Liver (tissue), 9 donors: ENCODE data around the gene ZMYND8. TPM values are rescaled to one million over a fixed set of nuclear protein-coding genes. Genes with fewer than 3 reads are reported as not detected.

ENCODE experiments used
- DNase-seq: peaks from one replicate; pipeline ENCODE4 v3.0.0-alpha.2; 2017; ENCODE audit warnings: low spot score
- H3K27ac ChIP-seq, 2 donors: one replicate each; pipeline ENCODE4 v1.7.0; 2013; ENCODE audit warnings: inconsistent platforms in 2 of 2, low read length in 2 of 2, control low read depth in 1 of 2, low read depth in 1 of 2, mild to moderate bottlenecking in 1 of 2
- H3K27me3 ChIP-seq, 4 donors: one replicate each; pipeline versions ENCODE4 v1.6.1 to v1.7.0; 2013; ENCODE audit warnings: low read length in 3 of 4, inconsistent platforms in 1 of 4, mild to moderate bottlenecking in 1 of 4, moderate library complexity in 1 of 4; ENCODE audit not compliant: control insufficient read depth in 4 of 4, insufficient read depth in 4 of 4
- H3K36me3 ChIP-seq, 4 donors: one replicate each; pipeline versions ENCODE4 v1.6.1 to v1.7.0; 2013; ENCODE audit warnings: low read length in 3 of 4, mild to moderate bottlenecking in 3 of 4, low read depth in 1 of 4, moderate library complexity in 1 of 4; ENCODE audit not compliant: control insufficient read depth in 4 of 4, insufficient read depth in 3 of 4
- H3K4me1 ChIP-seq, 4 donors: one replicate each; pipeline versions ENCODE4 v1.6.1 to v1.7.0; 2013; ENCODE audit warnings: low read length in 3 of 4, mild to moderate bottlenecking in 3 of 4, moderate library complexity in 1 of 4; ENCODE audit not compliant: control insufficient read depth in 4 of 4, insufficient read depth in 4 of 4
- H3K4me3 ChIP-seq, 3 donors: one replicate each; pipeline versions ENCODE4 v1.6.1 to v1.7.0; 2013; ENCODE audit warnings: low read length in 3 of 3, control low read depth in 1 of 3, low read depth in 1 of 3, mild to moderate bottlenecking in 1 of 3
- H3K9ac ChIP-seq, 2 donors: one replicate each; pipeline ENCODE4 v1.7.0; 2013; ENCODE audit warnings: low read length in 2 of 2, mild to moderate bottlenecking in 2 of 2, moderate library complexity in 2 of 2, control low read depth in 1 of 2, low read depth in 1 of 2
- H3K9me3 ChIP-seq, 4 donors: one replicate each; pipeline versions ENCODE4 v1.6.1 to v1.7.0; 2013; ENCODE audit warnings: low read length in 3 of 4; ENCODE audit not compliant: control insufficient read depth in 4 of 4
- GABPA ChIP-seq, 2 donors: IDR thresholded peaks in 1 of 2; conservative IDR thresholded peaks in 1 of 2; 2 replicates each; pipeline ENCODE4 v1.6.1; 2016; ENCODE audit warnings: antibody characterized with exemption in 2 of 2, mild to moderate bottlenecking in 1 of 2, moderate library complexity in 1 of 2
- HNF4A ChIP-seq, 2 donors: conservative IDR thresholded peaks; 2 replicates each; pipeline ENCODE4 v1.6.1; 2016; ENCODE audit warnings: antibody characterized with exemption in 2 of 2, mild to moderate bottlenecking in 2 of 2
- HNF4G ChIP-seq: IDR thresholded peaks from 2 replicates; pipeline ENCODE4 v1.6.1; 2016; ENCODE audit warnings: antibody characterized with exemption
- JUND ChIP-seq, 2 donors: IDR thresholded peaks; 2 replicates each; pipeline ENCODE4 v1.6.1; 2016; ENCODE audit warnings: antibody characterized with exemption in 2 of 2
- RAD21 ChIP-seq, 2 donors: IDR thresholded peaks; 2 replicates each; pipeline ENCODE4 v1.6.1; 2016; ENCODE audit warnings: antibody characterized with exemption in 2 of 2, mild to moderate bottlenecking in 2 of 2
- RXRA ChIP-seq, 2 donors: IDR thresholded peaks; 2 replicates each; pipeline ENCODE4 v1.6.1; 2017 to 2018; ENCODE audit warnings: antibody characterized with exemption in 2 of 2, mild to moderate bottlenecking in 1 of 2
- SP1 ChIP-seq: IDR thresholded peaks from 2 replicates; pipeline ENCODE4 v1.6.1; 2018; ENCODE audit warnings: antibody characterized with exemption, mild to moderate bottlenecking
- TAF1 ChIP-seq: conservative IDR thresholded peaks from 2 replicates; pipeline ENCODE4 v1.6.1; 2016; ENCODE audit warnings: antibody characterized with exemption, mild to moderate bottlenecking
- YY1 ChIP-seq: IDR thresholded peaks from 2 replicates; pipeline ENCODE4 v1.6.1; 2016; ENCODE audit warnings: antibody characterized with exemption, mild to moderate bottlenecking
- WGBS: extraction: QIAGEN DNeasy Blood & Tissue Kit; methylation state at CpG from one replicate; pipeline ENCODE4 v1.1.7; 2013; 5-methylcytosine and 5-hydroxymethylcytosine counted together
- polyA plus RNA-seq, 2 donors: library from polyadenylated mRNA; stranded (reverse) in 1 of 2; unstranded in 1 of 2; fragments of 200-250 nt in 1 of 2; fragments of >200 nt in 1 of 2; fragmentation: Nextera tagmentation in 1 of 2; extraction: Ambion mirVana in 1 of 2; gene quantifications; one replicate each; pipeline versions ENCODE4 v1.2.1 to v1.2.3, GENCODE V29; 2013 to 2015
- total RNA-seq, 2 donors: library from RNA; depleted of rRNA; stranded (reverse); fragments of >200 nt; gene quantifications; one replicate each; pipeline ENCODE4 v1.2.3, GENCODE V29; 2014
- TF ChIP-seq, protein P1 (sequence below): IDR thresholded peaks from 2 replicates; pipeline ENCODE4 v1.6.1; 2016; ENCODE audit warnings: antibody characterized with exemption
- TF ChIP-seq, protein P2 (sequence below): fragments of 150-350 bp; IDR thresholded peaks from 2 replicates; pipeline ENCODE4 v1.5.1; 2017; ENCODE audit warnings: improper control_type of control experiment, low read depth, low read length; ENCODE audit not compliant: missing input control
- TF ChIP-seq, protein P3 (sequence below): IDR thresholded peaks from 2 replicates; pipeline ENCODE4 v1.6.1; 2016; ENCODE audit warnings: antibody characterized with exemption, mild to moderate bottlenecking
- TF ChIP-seq, protein P4 (sequence below): IDR thresholded peaks from 2 replicates; pipeline ENCODE4 v1.6.1; 2016; ENCODE audit warnings: antibody characterized with exemption
- donor health status: healthy.
- donor health status: healthy.
- donor health status: healthy.
- donor health status: healthy.
- donor health status: healthy.

ZMYND8 gene
- total and polyA plus RNA-seq, 4 donors, result 3.3 to 23.5 (median 6.8) TPM

DNA sequence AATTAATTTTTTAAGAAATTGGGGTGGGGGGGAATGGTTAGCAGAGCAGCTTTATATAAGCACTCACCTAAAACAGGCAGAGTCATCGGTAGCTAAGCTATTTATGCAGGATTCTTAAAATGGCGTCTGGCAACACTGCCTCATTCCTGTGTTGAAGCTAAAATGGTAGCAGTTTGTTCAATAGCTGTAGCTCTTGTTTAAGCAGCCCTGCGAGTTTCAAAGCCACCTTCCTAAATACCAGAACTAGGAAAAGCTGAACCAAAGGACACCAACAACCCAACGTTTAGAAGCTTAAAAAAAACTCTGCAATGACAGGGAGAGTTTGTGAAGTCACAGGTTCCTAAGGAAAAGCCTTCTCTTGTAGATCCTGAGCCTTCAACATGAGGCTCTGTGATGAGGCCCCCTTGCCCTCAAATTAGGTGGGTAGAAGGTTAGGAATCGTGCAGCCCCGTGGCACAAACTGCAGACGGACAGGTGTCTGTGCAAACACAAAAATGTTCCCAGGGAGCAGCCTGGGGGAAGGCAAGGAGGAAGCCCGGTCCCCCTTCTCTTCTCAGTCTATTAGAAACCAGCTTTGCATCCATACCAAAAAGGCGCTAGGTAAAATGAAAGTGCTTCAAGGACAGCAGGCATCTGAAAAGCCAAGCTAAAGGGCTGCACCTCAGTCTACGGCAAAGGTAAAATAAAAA lies 4.7 kb downstream of the ZMYND8 start:
- 36% methylated on average over 10 of the region's 10 CpGs for WGBS
- peaks cover 0 to 3% (median under 1%) of the 10 kb centered on the region in 4 donors for H3K36me3 ChIP-seq
- peak overlapping the region in 1 of 3 donors; percentile 2 for H3K4me3 ChIP-seq
- peaks cover 10 to 57% (median 39%) of the 10 kb centered on the region in 4 donors for H3K4me1 ChIP-seq
- no peak for DNase-seq
- no peak for TF ChIP-seq JUND (IDR thresholded peaks at IDR 0.05)
- no peak for TF ChIP-seq RXRA (IDR thresholded peaks at IDR 0.05)
- peak; percentile 60 for TF ChIP-seq YY1
- no peaks in the 10 kb centered on the region for H3K27me3 ChIP-seq
- no peaks in the 10 kb centered on the region for H3K9me3 ChIP-seq
- peak overlapping the region; percentile 49 to 57 for H3K9ac ChIP-seq
- H3K27ac ChIP-seq, result peak overlapping the region; percentile 92 to 98

DNA sequence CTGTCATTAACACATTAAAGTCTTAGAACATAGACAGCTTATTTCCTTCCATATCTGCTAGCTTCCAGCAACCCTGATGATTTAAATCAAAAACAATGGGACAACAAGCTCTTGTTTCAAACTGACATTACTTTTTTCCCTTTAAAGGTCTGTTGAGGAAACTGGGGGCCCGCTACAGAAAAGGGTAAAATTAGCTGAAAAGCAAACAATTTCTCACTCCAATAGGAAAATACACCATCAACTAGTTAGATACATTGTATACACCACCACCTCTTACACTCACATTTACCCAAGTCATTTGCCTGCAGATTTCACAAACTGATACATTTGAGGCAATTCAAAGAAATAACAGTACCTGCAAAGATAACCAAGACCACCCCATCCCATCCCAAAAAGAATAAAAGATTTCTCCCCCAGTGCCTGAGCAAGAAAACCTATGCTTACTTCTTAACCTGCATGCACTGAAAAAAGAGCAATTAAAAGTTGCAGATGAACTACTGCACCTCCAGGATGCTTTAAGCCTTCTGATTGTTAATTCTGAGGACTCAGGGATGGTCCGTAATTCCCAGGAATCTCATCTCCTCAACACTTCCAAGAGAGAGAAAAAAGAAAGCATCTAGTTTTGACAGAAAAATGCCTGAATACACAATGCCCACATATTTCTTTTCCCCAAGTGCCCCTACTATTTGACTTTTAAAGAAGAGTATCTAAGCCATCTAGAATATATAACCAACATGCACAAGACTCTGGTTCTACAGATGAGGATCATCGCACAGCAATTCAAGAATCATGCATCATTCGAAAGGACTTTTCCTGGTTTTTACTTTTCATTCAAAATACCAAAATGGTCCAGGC lies 5.6 kb downstream of the ZMYND8 start:
- peak overlapping the region; percentile 6 to 92 for H3K27ac ChIP-seq
- H3K4me3 ChIP-seq, result no peak overlapping the region
- 92% methylated on average over 4 of the region's 4 CpGs for WGBS
- no peak for DNase-seq
- H3K9ac ChIP-seq, result no peak overlapping the region
- peaks cover 6 to 52% (median 36%) of the 10 kb centered on the region in 4 donors for H3K4me1 ChIP-seq
- no peaks in the 10 kb centered on the region for H3K27me3 ChIP-seq
- H3K9me3 ChIP-seq, result no peaks in the 10 kb centered on the region
- H3K36me3 ChIP-seq, result peaks cover 0 to 3% (median 1%) of the 10 kb centered on the region in 4 donors
- no peak for TF ChIP-seq RXRA (IDR thresholded peaks at IDR 0.05)
- no peak for TF ChIP-seq TAF1
- TF ChIP-seq, protein P1, sequence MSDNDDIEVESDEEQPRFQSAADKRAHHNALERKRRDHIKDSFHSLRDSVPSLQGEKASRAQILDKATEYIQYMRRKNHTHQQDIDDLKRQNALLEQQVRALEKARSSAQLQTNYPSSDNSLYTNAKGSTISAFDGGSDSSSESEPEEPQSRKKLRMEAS, result no peak

DNA sequence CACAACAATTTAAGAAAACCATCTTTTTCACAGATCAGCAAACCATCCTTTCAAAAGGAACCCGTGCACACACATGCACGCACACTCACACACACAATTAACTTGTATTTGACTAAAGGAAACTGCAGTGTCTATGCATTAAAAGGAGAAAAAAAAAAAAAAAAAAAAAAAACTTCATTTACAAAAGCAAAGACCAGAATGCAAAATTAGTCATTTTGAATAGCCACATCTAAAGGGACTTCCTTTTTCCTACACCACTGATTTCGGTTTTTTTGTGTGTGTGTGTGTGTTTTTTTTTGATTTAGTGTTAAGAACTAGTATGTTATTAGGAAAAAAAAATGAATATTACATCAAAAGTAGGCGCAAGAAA lies 6.3 kb downstream of the ZMYND8 start:
- DNase-seq, result no peak
- TF ChIP-seq, protein P2, sequence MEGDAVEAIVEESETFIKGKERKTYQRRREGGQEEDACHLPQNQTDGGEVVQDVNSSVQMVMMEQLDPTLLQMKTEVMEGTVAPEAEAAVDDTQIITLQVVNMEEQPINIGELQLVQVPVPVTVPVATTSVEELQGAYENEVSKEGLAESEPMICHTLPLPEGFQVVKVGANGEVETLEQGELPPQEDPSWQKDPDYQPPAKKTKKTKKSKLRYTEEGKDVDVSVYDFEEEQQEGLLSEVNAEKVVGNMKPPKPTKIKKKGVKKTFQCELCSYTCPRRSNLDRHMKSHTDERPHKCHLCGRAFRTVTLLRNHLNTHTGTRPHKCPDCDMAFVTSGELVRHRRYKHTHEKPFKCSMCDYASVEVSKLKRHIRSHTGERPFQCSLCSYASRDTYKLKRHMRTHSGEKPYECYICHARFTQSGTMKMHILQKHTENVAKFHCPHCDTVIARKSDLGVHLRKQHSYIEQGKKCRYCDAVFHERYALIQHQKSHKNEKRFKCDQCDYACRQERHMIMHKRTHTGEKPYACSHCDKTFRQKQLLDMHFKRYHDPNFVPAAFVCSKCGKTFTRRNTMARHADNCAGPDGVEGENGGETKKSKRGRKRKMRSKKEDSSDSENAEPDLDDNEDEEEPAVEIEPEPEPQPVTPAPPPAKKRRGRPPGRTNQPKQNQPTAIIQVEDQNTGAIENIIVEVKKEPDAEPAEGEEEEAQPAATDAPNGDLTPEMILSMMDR, result no peak
- TF ChIP-seq HNF4G (no peak), RAD21 (IDR thresholded peaks at IDR 0.05) (no peak), YY1 (no peak), HNF4A (conservative IDR thresholded peaks at IDR 0.05) (no peak), GABPA (IDR thresholded peaks at IDR 0.05 in 1 of 2, conservative IDR thresholded peaks at IDR 0.05 in 1 of 2) (no peak), SP1 (no peak), TAF1 (no peak), RXRA (IDR thresholded peaks at IDR 0.05) (no peak)
- TF ChIP-seq, protein P3, sequence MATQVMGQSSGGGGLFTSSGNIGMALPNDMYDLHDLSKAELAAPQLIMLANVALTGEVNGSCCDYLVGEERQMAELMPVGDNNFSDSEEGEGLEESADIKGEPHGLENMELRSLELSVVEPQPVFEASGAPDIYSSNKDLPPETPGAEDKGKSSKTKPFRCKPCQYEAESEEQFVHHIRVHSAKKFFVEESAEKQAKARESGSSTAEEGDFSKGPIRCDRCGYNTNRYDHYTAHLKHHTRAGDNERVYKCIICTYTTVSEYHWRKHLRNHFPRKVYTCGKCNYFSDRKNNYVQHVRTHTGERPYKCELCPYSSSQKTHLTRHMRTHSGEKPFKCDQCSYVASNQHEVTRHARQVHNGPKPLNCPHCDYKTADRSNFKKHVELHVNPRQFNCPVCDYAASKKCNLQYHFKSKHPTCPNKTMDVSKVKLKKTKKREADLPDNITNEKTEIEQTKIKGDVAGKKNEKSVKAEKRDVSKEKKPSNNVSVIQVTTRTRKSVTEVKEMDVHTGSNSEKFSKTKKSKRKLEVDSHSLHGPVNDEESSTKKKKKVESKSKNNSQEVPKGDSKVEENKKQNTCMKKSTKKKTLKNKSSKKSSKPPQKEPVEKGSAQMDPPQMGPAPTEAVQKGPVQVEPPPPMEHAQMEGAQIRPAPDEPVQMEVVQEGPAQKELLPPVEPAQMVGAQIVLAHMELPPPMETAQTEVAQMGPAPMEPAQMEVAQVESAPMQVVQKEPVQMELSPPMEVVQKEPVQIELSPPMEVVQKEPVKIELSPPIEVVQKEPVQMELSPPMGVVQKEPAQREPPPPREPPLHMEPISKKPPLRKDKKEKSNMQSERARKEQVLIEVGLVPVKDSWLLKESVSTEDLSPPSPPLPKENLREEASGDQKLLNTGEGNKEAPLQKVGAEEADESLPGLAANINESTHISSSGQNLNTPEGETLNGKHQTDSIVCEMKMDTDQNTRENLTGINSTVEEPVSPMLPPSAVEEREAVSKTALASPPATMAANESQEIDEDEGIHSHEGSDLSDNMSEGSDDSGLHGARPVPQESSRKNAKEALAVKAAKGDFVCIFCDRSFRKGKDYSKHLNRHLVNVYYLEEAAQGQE, result no peak
- TF ChIP-seq, protein P4, sequence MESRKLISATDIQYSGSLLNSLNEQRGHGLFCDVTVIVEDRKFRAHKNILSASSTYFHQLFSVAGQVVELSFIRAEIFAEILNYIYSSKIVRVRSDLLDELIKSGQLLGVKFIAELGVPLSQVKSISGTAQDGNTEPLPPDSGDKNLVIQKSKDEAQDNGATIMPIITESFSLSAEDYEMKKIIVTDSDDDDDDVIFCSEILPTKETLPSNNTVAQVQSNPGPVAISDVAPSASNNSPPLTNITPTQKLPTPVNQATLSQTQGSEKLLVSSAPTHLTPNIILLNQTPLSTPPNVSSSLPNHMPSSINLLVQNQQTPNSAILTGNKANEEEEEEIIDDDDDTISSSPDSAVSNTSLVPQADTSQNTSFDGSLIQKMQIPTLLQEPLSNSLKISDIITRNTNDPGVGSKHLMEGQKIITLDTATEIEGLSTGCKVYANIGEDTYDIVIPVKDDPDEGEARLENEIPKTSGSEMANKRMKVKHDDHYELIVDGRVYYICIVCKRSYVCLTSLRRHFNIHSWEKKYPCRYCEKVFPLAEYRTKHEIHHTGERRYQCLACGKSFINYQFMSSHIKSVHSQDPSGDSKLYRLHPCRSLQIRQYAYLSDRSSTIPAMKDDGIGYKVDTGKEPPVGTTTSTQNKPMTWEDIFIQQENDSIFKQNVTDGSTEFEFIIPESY, result no peak
- Histone ChIP-seq H3K27ac (no peak overlapping the region), H3K9me3 (no peaks in the 10 kb centered on the region), H3K4me1 (peaks cover 5 to 45% (median 32%) of the 10 kb centered on the region in 4 donors), H3K9ac (peak overlapping the region in 1 of 2 donors; percentile 7), H3K27me3 (no peaks in the 10 kb centered on the region), H3K36me3 (peaks cover 0 to 3% (median 1%) of the 10 kb centered on the region in 4 donors), H3K4me3 (no peak overlapping the region)
- WGBS, result 80% methylated on average over 4 of the region's 4 CpGs
